H9 (cell line): Measurements from ENCODE around the gene OSBPL8. TPM values are rescaled to one million over a fixed set of nuclear protein-coding genes. Genes with fewer than 3 reads are reported as not detected.

Source experiments
- DNase-seq: peaks from one replicate; pipeline ENCODE4 v3.0.0-alpha.2; 2017
- H2AFZ ChIP-seq: one replicate; pipeline ENCODE4 v1.6.1; 2013; ENCODE audit warnings: mild to moderate bottlenecking, low read length, control low read depth, moderate library complexity
- H2AK5ac ChIP-seq: 2 replicates; pipeline ENCODE4 v1.6.1; 2013; ENCODE audit warnings: low read length, control low read depth, mixed read lengths; ENCODE audit not compliant: insufficient read length
- H2BK120ac ChIP-seq: one replicate; pipeline ENCODE4 v1.6.1; 2013; ENCODE audit warnings: low read depth, mild to moderate bottlenecking, low read length, control low read depth, inconsistent platforms; ENCODE audit not compliant: poor library complexity, severe bottlenecking
- H2BK12ac ChIP-seq: 2 replicates; pipeline ENCODE4 v1.6.1; 2013; ENCODE audit warnings: low read length, control low read depth, mixed read lengths, low read depth; ENCODE audit not compliant: insufficient read length
- H2BK15ac ChIP-seq: 2 replicates; pipeline ENCODE4 v1.6.1; 2013; ENCODE audit warnings: low read depth, low read length, control low read depth
- H2BK20ac ChIP-seq: one replicate; pipeline ENCODE4 v1.6.1; 2013; ENCODE audit warnings: low read depth, mild to moderate bottlenecking, low read length, control low read depth, inconsistent platforms; ENCODE audit not compliant: poor library complexity, severe bottlenecking
- H2BK5ac ChIP-seq: 2 replicates; pipeline ENCODE4 v1.6.1; 2013; ENCODE audit warnings: low read length, control low read depth, mixed read lengths; ENCODE audit not compliant: insufficient read length
- H3K14ac ChIP-seq: 2 replicates; pipeline ENCODE4 v1.6.1; 2013; ENCODE audit warnings: low read length, control low read depth; ENCODE audit not compliant: insufficient read depth
- H3K18ac ChIP-seq: 2 replicates; pipeline ENCODE4 v1.6.1; 2013; ENCODE audit warnings: low read depth, mild to moderate bottlenecking, mixed read lengths, low read length, control low read depth; ENCODE audit not compliant: insufficient read length
- H3K23ac ChIP-seq: 2 replicates; pipeline ENCODE4 v1.6.1; 2013; ENCODE audit warnings: low read length, control low read depth, mixed read lengths, low read depth; ENCODE audit not compliant: insufficient read length
- H3K23me2 ChIP-seq: 2 replicates; pipeline ENCODE4 v1.6.1; 2013; ENCODE audit warnings: low read depth, mild to moderate bottlenecking, mixed read lengths, low read length, control low read depth; ENCODE audit not compliant: insufficient read length, poor library complexity, severe bottlenecking
- H3K27ac ChIP-seq: 2 replicates; pipeline ENCODE4 v1.5.1; 2013; ENCODE audit warnings: low read length, control low read depth, mixed read lengths, low read depth; ENCODE audit not compliant: insufficient read length
- H3K27me3 ChIP-seq: 2 replicates; pipeline ENCODE4 v1.6.1; 2013; ENCODE audit warnings: low read length, control low read depth, inconsistent platforms; ENCODE audit not compliant: insufficient read depth
- H3K4ac ChIP-seq: 2 replicates; pipeline ENCODE4 v1.6.1; 2013; ENCODE audit warnings: low read depth, mild to moderate bottlenecking, control low read depth, inconsistent platforms, low read length, moderate library complexity
- H3K4me1 ChIP-seq: 2 replicates; pipeline ENCODE4 v1.6.1; 2013; ENCODE audit warnings: low read length, control low read depth, inconsistent platforms; ENCODE audit not compliant: insufficient read depth
- H3K4me2 ChIP-seq: 2 replicates; pipeline ENCODE4 v1.6.1; 2013; ENCODE audit warnings: low read length, control low read depth, mixed read lengths; ENCODE audit not compliant: insufficient read length, insufficient read depth
- H3K56ac ChIP-seq: 2 replicates; pipeline ENCODE4 v1.6.1; 2013; ENCODE audit warnings: low read depth, mild to moderate bottlenecking, mixed read lengths, low read length, control low read depth; ENCODE audit not compliant: insufficient read length
- H3K79me1 ChIP-seq: 2 replicates; pipeline ENCODE4 v1.6.1; 2013; ENCODE audit warnings: low read depth, mild to moderate bottlenecking, moderate library complexity, low read length, control low read depth, inconsistent platforms; ENCODE audit not compliant: insufficient read depth, poor library complexity, severe bottlenecking
- H3K79me2 ChIP-seq: 2 replicates; pipeline ENCODE4 v1.6.1; 2013; ENCODE audit warnings: low read length, control low read depth, inconsistent platforms; ENCODE audit not compliant: insufficient read depth
- H3K9ac ChIP-seq: 2 replicates; pipeline ENCODE4 v1.6.1; 2013; ENCODE audit warnings: low read length, control low read depth, mixed read lengths; ENCODE audit not compliant: insufficient read length; ENCODE audit errors: extremely low read depth
- H3K9me3 ChIP-seq: one replicate; pipeline ENCODE4 v1.6.1; 2013; ENCODE audit warnings: low read depth, low read length, inconsistent platforms; ENCODE audit not compliant: control insufficient read depth
- H3T11ph ChIP-seq: one replicate; pipeline ENCODE4 v1.6.1; 2013; ENCODE audit warnings: mild to moderate bottlenecking, low read length, control low read depth, inconsistent platforms
- H4K20me1 ChIP-seq: one replicate; pipeline ENCODE4 v1.6.1; 2013; ENCODE audit not compliant: control insufficient read depth, insufficient read length, insufficient read depth
- H4K5ac ChIP-seq: 2 replicates; pipeline ENCODE4 v1.6.1; 2013; ENCODE audit warnings: low read depth, mild to moderate bottlenecking, mixed read lengths, low read length, control low read depth; ENCODE audit not compliant: insufficient read length
- H4K8ac ChIP-seq: replicated peaks from 2 replicates; pipeline ENCODE4 v1.6.1; 2013; ENCODE audit warnings: low read length, control low read depth, mixed read lengths, low read depth; ENCODE audit not compliant: insufficient read length
- H4K91ac ChIP-seq: 2 replicates; pipeline ENCODE4 v1.6.1; 2013; ENCODE audit warnings: low read depth, mild to moderate bottlenecking, moderate library complexity, mixed read lengths, low read length, control low read depth; ENCODE audit not compliant: insufficient read length
- H3K27ac Mint-ChIP-seq, 3 experiments: 2 replicates in 2 of 3; 3 replicates in 1 of 3; pipeline ENCODE4 v1.8.0; 2020 to 2021; ENCODE audit warnings: mixed read lengths in 3 of 3, mild to moderate bottlenecking in 1 of 3, moderate library complexity in 1 of 3
- H3K27me3 Mint-ChIP-seq: 2 replicates; pipeline ENCODE4 v1.8.0; 2021; ENCODE audit warnings: low read depth, mild to moderate bottlenecking, moderate library complexity, mixed read lengths
- H3K36me3 Mint-ChIP-seq, 3 experiments: 2 replicates in 2 of 3; 3 replicates in 1 of 3; pipeline ENCODE4 v1.8.0; 2020 to 2021; ENCODE audit warnings: low read depth in 3 of 3, mixed read lengths in 3 of 3; ENCODE audit not compliant: insufficient read depth in 1 of 3
- H3K4me1 Mint-ChIP-seq, 2 experiments: 2 replicates each; pipeline ENCODE4 v1.8.0; 2020; ENCODE audit warnings: mixed read lengths in 2 of 2
- H3K4me3 Mint-ChIP-seq, 2 experiments: 2 replicates in 1 of 2; 3 replicates in 1 of 2; pipeline ENCODE4 v1.8.0; 2020 to 2021; ENCODE audit warnings: mild to moderate bottlenecking in 2 of 2, mixed read lengths in 2 of 2, moderate library complexity in 1 of 2
- H3K9me3 Mint-ChIP-seq, 2 experiments: 2 replicates in 1 of 2; 3 replicates in 1 of 2; pipeline ENCODE4 v1.8.0; 2020; ENCODE audit warnings: mild to moderate bottlenecking in 2 of 2, mixed read lengths in 2 of 2, moderate library complexity in 1 of 2
- CTCF ChIP-seq: fragments of 200-600 bp; sonication (generic); conservative IDR thresholded peaks from 3 replicates; pipeline ENCODE4 v1.8.0; 2021; ENCODE audit warnings: antibody characterized with exemption, mild to moderate bottlenecking
- WGBS: extraction: QIAGEN DNeasy Blood & Tissue Kit; methylation state at CpG from one replicate; pipeline ENCODE4 v1.1.7; 2013; ENCODE audit warnings: missing lambda C conversion rate, low lambda C conversion rate, mixed read lengths; ENCODE audit not compliant: insufficient read length; ENCODE audit errors: extremely low coverage; 5-methylcytosine and 5-hydroxymethylcytosine counted together
- total RNA-seq: library from RNA; stranded (reverse); gene quantifications from 2 replicates; pipeline ENCODE4 v1.2.1, GENCODE V29; 2021

Gene OSBPL8
- total RNA-seq, 1 experiment from 2014 or later: 61.2 TPM

GRCh38 chr12:76332606-76333005 lies 227.0 kb downstream of the OSBPL8 start:
- no peaks in the 10 kb centered on the region for H3K23me2 ChIP-seq
- H3K18ac ChIP-seq: no peak overlapping the region
- H3K9ac ChIP-seq: no peak overlapping the region
- H3K79me2 ChIP-seq: no peaks in the 10 kb centered on the region
- Mint-ChIP-seq H3K27ac (no peak overlapping the region), H3K27me3 (no peaks in the 10 kb centered on the region), H3K36me3 (no peaks in the 10 kb centered on the region), H3K9me3 (peaks cover 0 to 6% of the 10 kb centered on the region in 2 experiments; a peak in 3 of 5 replicates), H3K4me1 (peaks cover 3 to 7% of the 10 kb centered on the region in 2 experiments), H3K4me3 (no peak overlapping the region)
- H3K23ac ChIP-seq: no peak overlapping the region
- DNase-seq: no peak
- no peak overlapping the region for H2AFZ ChIP-seq
- H2BK120ac ChIP-seq: no peak overlapping the region
- no peak overlapping the region for H2BK5ac ChIP-seq
- H4K5ac ChIP-seq: no peak overlapping the region
- no peak overlapping the region for H2BK12ac ChIP-seq
- no peak overlapping the region for H4K91ac ChIP-seq
- no peak overlapping the region for H3K14ac ChIP-seq
- no peak overlapping the region for H3K56ac ChIP-seq
- TF ChIP-seq CTCF: no peak
- no peak overlapping the region for H2BK20ac ChIP-seq
- WGBS: no CpG with 5 or more reads among the region's 1 CpG
- no peak overlapping the region for H3K27ac ChIP-seq
- H3K27me3 ChIP-seq: no peaks in the 10 kb centered on the region
- H3T11ph ChIP-seq: no peak overlapping the region
- H4K8ac ChIP-seq: no peak overlapping the region
- no peak overlapping the region for H2AK5ac ChIP-seq
- H2BK15ac ChIP-seq: no peak overlapping the region
- H3K4ac ChIP-seq: no peak overlapping the region
- no peak overlapping the region for H3K4me2 ChIP-seq
- H4K20me1 ChIP-seq: no peaks in the 10 kb centered on the region
- no peaks in the 10 kb centered on the region for H3K9me3 ChIP-seq
- no peaks in the 10 kb centered on the region for H3K79me1 ChIP-seq
- H3K4me1 ChIP-seq: no peaks in the 10 kb centered on the region
